Heart left ventricle (tissue), 16 donors: ENCODE data around the gene PLA2R1. TPM values are rescaled to one million over a fixed set of nuclear protein-coding genes. Genes with fewer than 3 reads are reported as not detected.

Experiments used
- ATAC-seq, 4 donors: fragments of 200-7000 bp; cut with Tn5 transposase; one replicate each; pipeline ENCODE4 v1.9.1; 2020 to 2022; ENCODE audit warnings: moderate library complexity in 4 of 4, mild to moderate bottlenecking in 3 of 4, moderate number of reproducible peaks in 1 of 4
- DNase-seq, 5 donors: peaks; one replicate each; pipeline ENCODE4 v3.0.0-alpha.2; 2020
- H3K27ac ChIP-seq, 12 donors: fragments of 200-600 bp; sonication (generic) in 4 of 12; one replicate each; pipeline versions ENCODE4 v1.5.0 to v1.8.0; 2016 to 2022; ENCODE audit warnings: mild to moderate bottlenecking in 2 of 12
- H3K27me3 ChIP-seq, 9 donors: fragments of 200-600 bp; sonication (generic) in 2 of 9; one replicate each; pipeline versions ENCODE4 v1.5.1 to v1.8.0; 2016 to 2022; ENCODE audit warnings: mild to moderate bottlenecking in 3 of 9
- H3K36me3 ChIP-seq, 9 donors: fragments of 200-600 bp; sonication (generic) in 2 of 9; one replicate each; pipeline versions ENCODE4 v1.5.0 to v1.8.0; 2018 to 2022; ENCODE audit warnings: mild to moderate bottlenecking in 2 of 9
- H3K4me1 ChIP-seq, 12 donors: fragments of 200-600 bp; sonication (generic) in 4 of 12; one replicate each; pipeline versions ENCODE4 v1.5.0 to v1.8.0; 2016 to 2022; ENCODE audit warnings: mild to moderate bottlenecking in 3 of 12
- H3K4me3 ChIP-seq, 12 donors: fragments of 200-600 bp; sonication (generic) in 4 of 12; one replicate each; pipeline versions ENCODE4 v1.5.0 to v1.8.0; 2017 to 2022; ENCODE audit warnings: mild to moderate bottlenecking in 9 of 12, moderate library complexity in 4 of 12
- H3K9me3 ChIP-seq, 12 donors: fragments of 200-600 bp; sonication (generic) in 4 of 12; one replicate each; pipeline versions ENCODE4 v1.5.0 to v1.8.0; 2016 to 2022; ENCODE audit warnings: mild to moderate bottlenecking in 1 of 12
- CTCF ChIP-seq, 12 donors: fragments of 200-600 bp; sonication (generic) in 4 of 12; IDR thresholded peaks; one replicate each; pipeline versions ENCODE4 v1.5.0 to v1.8.0; 2018 to 2022; ENCODE audit warnings: antibody characterized with exemption in 12 of 12, mild to moderate bottlenecking in 5 of 12
- POLR2A ChIP-seq, 2 donors: fragments of 450-650 bp; IDR thresholded peaks; one replicate each; pipeline ENCODE4 v1.6.1; 2017; ENCODE audit warnings: antibody characterized with exemption in 2 of 2, mild to moderate bottlenecking in 2 of 2, moderate library complexity in 2 of 2
- WGBS, 4 donors: extraction: QIAGEN DNeasy Blood & Tissue Kit in 2 of 4; methylation state at CpG; one replicate each; pipeline versions ENCODE4 v1.1.5 to v1.1.7; 2013 to 2018; 5-methylcytosine and 5-hydroxymethylcytosine counted together
- intact Hi-C, 10 donors: fragments of 100-400 bp; cut with DNase I; formaldehyde crosslinking; loops; one replicate each; pipeline versions ENCODE4 v1.11.1 to v1.14.2; 2022
- polyA plus RNA-seq, 2 donors: library from polyadenylated mRNA; stranded (reverse); fragments of 200-250 nt; gene quantifications; one replicate each; pipeline ENCODE4 v1.2.3, GENCODE V29; 2013
- total RNA-seq, 9 donors: library from RNA; depleted of rRNA in 2 of 9; stranded (reverse); fragments of >200 nt in 2 of 9; fragmentation: NEBNext Ultra II Directional in 3 of 9; extraction: Animal tissue kit (Norgen Biotek cat#: 25700) in 3 of 9; gene quantifications; one replicate each; pipeline versions ENCODE4 v1.1.0 to v1.2.4, GENCODE V29; 2016 to 2023
- donor health status: ischemic (EF 13 %, LVEDD 7.1; RV severe dilation, severe dysfunction).
- donor health status: healthy with polysubstance abuse.
- donor health status: DM: no; HTN: yes; CAD: no.
- donor health status: DM: no; HTN: no; CAD: no.
- donor health status: ischemic (EF 25% LVEDD 6.9; RV normal size, moderate dysfunction).
- donor health status: ischemic (EF 25% LVEDD 5.7; RV mildly dilated, moderate dysfunction).
- donor health status: healthy.
- donor health status: DM: yes; HTN: yes; CAD: no.
- donor health status: ischemic (EF 35%, LVEDD 5.7; RV mildly dilated, moderate dysfunction).
- donor health status: nonischemic (EF 11% LVEDD 7.7; RV severe dilation, severe dysfunction).
- donor health status: DM: yes; HTN: yes; CAD: no.
- donor health status: PGD.
- donor health status: ischemic (EF 29% LVEDD 5.4; RV normal size, mild dysfunction).
- donor health status: nonischemic (EF 23%, LVEDD 6.1; RV moderate dilation, normal function).

Gene PLA2R1
- total and polyA plus RNA-seq, 11 donors, result 0.36 to 4.7 (median 2.1) TPM

- DNase-seq (no peak), ATAC-seq (peak in 1 of 4 donors; percentile 24)
- H3K27me3 ChIP-seq, result no peaks in the 10 kb centered on the region
- intact Hi-C loops, result no loop called here
- H3K4me3 ChIP-seq, result no peak overlapping the region
- 64 to 77% (median 72%) methylated on average over 7 of the region's 7 CpGs for WGBS, 4 donors
- H3K4me1 ChIP-seq, result peaks cover 0 to 18% (median 0%) of the 10 kb centered on the region in 12 donors
- TF ChIP-seq CTCF (IDR thresholded peaks at IDR 0.05) (no peak), POLR2A (IDR thresholded peaks at IDR 0.05) (no peak)
- peaks cover 0 to 10% (median 0%) of the 10 kb centered on the region in 9 donors for H3K36me3 ChIP-seq
- H3K9me3 ChIP-seq, result peaks cover 0 to 7% (median 0%) of the 10 kb centered on the region in 12 donors
- peak overlapping the region in 3 of 12 donors; percentile 4 to 20 (median 16) for H3K27ac ChIP-seq
Observed at GRCh38 chr2:159982842-159983785, 79.3 kb downstream of the PLA2R1 start.

GRCh38 chr2:159982270-159982669 lies 80.1 kb downstream of the PLA2R1 start:
- Histone ChIP-seq H3K9me3 (peaks cover 0 to 7% (median 0%) of the 10 kb centered on the region in 12 donors), H3K4me3 (no peak overlapping the region), H3K27me3 (no peaks in the 10 kb centered on the region), H3K4me1 (peaks cover 0 to 18% (median 0%) of the 10 kb centered on the region in 12 donors), H3K27ac (peak overlapping the region in 2 of 12 donors; percentile 4 to 16), H3K36me3 (peaks cover 0 to 10% (median 0%) of the 10 kb centered on the region in 9 donors)
- ATAC-seq, result no peak
- peak in 2 of 5 donors; percentile 24 to 35 for DNase-seq
- WGBS, 4 donors, result 24 to 46% (median 36%) methylated on average over 3 of the region's 3 CpGs
- no peak for TF ChIP-seq CTCF (IDR thresholded peaks at IDR 0.05)
- TF ChIP-seq POLR2A (IDR thresholded peaks at IDR 0.05), result no peak
- intact Hi-C loops, result no loop called here

GRCh38 chr2:159976527-159977160 lies 85.8 kb downstream of the PLA2R1 start:
- intact Hi-C loops, result no loop called here
- H3K36me3 ChIP-seq, result peaks cover 0 to 10% (median 0%) of the 10 kb centered on the region in 9 donors
- DNase-seq, result no peak
- no peak for TF ChIP-seq CTCF (IDR thresholded peaks at IDR 0.05)
- TF ChIP-seq POLR2A (IDR thresholded peaks at IDR 0.05), result no peak
- H3K4me1 ChIP-seq, result peaks cover 0 to 1% (median 0%) of the 10 kb centered on the region in 12 donors
- WGBS, 4 donors, result 81 to 84% (median 82%) methylated on average over 5 of the region's 5 CpGs
- no peak overlapping the region for H3K27ac ChIP-seq
- H3K4me3 ChIP-seq, result no peak overlapping the region
- H3K9me3 ChIP-seq, result no peaks in the 10 kb centered on the region
- no peak for ATAC-seq
- H3K27me3 ChIP-seq, result no peaks in the 10 kb centered on the region

GRCh38 chr2:159973325-159973724 lies 89.1 kb downstream of the PLA2R1 start:
- H3K4me1 ChIP-seq, result peaks cover 0 to 2% (median 0%) of the 10 kb centered on the region in 12 donors
- no peaks in the 10 kb centered on the region for H3K9me3 ChIP-seq
- intact Hi-C loops, result no loop called here
- peaks cover 0 to 10% (median 0%) of the 10 kb centered on the region in 9 donors for H3K36me3 ChIP-seq
- no peak overlapping the region for H3K4me3 ChIP-seq
- WGBS, 4 donors, result 94 to 100% (median 97%) methylated on average over 1 of the region's 1 CpG
- ATAC-seq (no peak), DNase-seq (no peak)
- H3K27me3 ChIP-seq, result no peaks in the 10 kb centered on the region
- TF ChIP-seq POLR2A (IDR thresholded peaks at IDR 0.05), result no peak
- TF ChIP-seq CTCF (IDR thresholded peaks at IDR 0.05), result no peak
- no peak overlapping the region for H3K27ac ChIP-seq
